Right atrium auricular region (tissue), 2 donors: ENCODE measurements around the gene SLC8A1. TPM values are rescaled to one million over a fixed set of nuclear protein-coding genes. Genes with fewer than 3 reads are reported as not detected.

ENCODE experiments used
- DNase-seq: peaks from one replicate; pipeline ENCODE4 v3.0.0-alpha.2; 2019; ENCODE audit warnings: low spot score
- H3K27ac ChIP-seq, 2 donors: fragments of 200-600 bp; sonication (generic); 1 replicate in 1 of 2; 2 replicates in 1 of 2; pipeline ENCODE4 v1.5.1; 2016 to 2019
- H3K27me3 ChIP-seq, 2 donors: fragments of 200-600 bp; sonication (generic); one replicate each; pipeline versions ENCODE4 v1.5.1 to v1.6.0; 2017 to 2019
- H3K36me3 ChIP-seq: fragments of 200-600 bp; sonication (generic); one replicate; pipeline ENCODE4 v1.5.1; 2016
- H3K4me1 ChIP-seq, 2 donors: fragments of 200-600 bp; sonication (generic); one replicate each; pipeline versions ENCODE4 v1.5.1 to v1.6.0; 2017 to 2019
- H3K4me3 ChIP-seq, 2 donors: fragments of 200-600 bp; sonication (generic); 1 replicate in 1 of 2; 2 replicates in 1 of 2; pipeline ENCODE4 v1.5.1; 2017 to 2019; ENCODE audit warnings: mild to moderate bottlenecking in 1 of 2, moderate library complexity in 1 of 2
- H3K9me3 ChIP-seq, 2 donors: fragments of 200-600 bp; sonication (generic); one replicate each; pipeline ENCODE4 v1.5.1; 2019
- total RNA-seq, 2 donors: library from RNA; depleted of rRNA; stranded (reverse); fragments of >200 nt; gene quantifications; one replicate each; pipeline ENCODE4 v1.1.0, GENCODE V29; 2016
- TF ChIP-seq, protein P1 (sequence below), 2 donors: fragments of 200-600 bp; sonication (generic); IDR thresholded peaks; one replicate each; pipeline ENCODE4 v1.5.1; 2019; ENCODE audit warnings: antibody characterized with exemption in 2 of 2

Gene SLC8A1
- total RNA-seq, 2 donors from 2014 or later = 493 to 738 TPM

DNA sequence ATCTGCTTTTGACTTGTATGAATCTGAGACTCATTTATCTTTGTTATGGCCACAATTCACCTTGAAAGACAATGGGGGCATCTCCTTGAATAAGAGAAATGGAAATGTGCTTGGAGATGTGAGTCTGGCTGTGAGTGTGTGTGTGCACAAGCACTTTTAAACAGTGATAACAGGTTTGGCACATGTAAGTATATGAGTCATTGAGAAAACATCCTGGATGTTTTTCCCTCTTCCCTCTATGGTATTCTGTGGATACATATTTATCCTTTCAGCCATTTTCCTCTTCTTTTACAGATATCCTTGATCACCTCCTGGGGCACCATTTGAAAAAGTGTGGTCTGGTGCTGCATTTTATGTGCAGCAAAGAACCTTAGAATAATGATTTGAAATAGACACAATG lies 355.5 kb downstream of the SLC8A1 start:
- no peaks in the 10 kb centered on the region for H3K27me3 ChIP-seq
- no peaks in the 10 kb centered on the region for H3K36me3 ChIP-seq
- H3K9me3 ChIP-seq = no peaks in the 10 kb centered on the region
- peak overlapping the region in 1 of 2 donors; percentile 66 for H3K27ac ChIP-seq
- no peak for DNase-seq
- TF ChIP-seq, protein P1, sequence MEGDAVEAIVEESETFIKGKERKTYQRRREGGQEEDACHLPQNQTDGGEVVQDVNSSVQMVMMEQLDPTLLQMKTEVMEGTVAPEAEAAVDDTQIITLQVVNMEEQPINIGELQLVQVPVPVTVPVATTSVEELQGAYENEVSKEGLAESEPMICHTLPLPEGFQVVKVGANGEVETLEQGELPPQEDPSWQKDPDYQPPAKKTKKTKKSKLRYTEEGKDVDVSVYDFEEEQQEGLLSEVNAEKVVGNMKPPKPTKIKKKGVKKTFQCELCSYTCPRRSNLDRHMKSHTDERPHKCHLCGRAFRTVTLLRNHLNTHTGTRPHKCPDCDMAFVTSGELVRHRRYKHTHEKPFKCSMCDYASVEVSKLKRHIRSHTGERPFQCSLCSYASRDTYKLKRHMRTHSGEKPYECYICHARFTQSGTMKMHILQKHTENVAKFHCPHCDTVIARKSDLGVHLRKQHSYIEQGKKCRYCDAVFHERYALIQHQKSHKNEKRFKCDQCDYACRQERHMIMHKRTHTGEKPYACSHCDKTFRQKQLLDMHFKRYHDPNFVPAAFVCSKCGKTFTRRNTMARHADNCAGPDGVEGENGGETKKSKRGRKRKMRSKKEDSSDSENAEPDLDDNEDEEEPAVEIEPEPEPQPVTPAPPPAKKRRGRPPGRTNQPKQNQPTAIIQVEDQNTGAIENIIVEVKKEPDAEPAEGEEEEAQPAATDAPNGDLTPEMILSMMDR (IDR thresholded peaks at IDR 0.05) = no peak
- H3K4me1 ChIP-seq = peaks cover 0 to 25% of the 10 kb centered on the region in 2 donors
- no peak overlapping the region for H3K4me3 ChIP-seq

DNA sequence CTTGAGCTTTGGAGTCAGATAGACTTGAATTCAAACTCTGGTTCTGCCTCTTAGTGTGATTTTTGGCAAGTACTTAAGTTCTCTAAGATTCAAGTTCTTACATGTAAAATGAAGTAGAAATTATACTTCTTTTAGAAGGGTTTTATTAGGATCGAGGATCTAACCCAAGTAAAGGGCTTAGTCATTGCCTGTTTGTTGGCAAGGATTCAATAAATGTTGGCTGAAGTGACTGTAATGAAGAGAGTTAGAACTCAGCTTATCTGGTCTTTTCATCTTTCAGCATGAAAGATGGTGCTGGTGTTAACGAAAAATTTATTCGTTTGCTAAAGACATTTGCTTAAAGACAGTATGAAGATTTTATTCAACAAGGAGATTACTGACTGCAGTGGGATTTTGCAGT lies 356.9 kb downstream of the SLC8A1 start:
- DNase-seq = no peak
- Histone ChIP-seq H3K36me3 (no peaks in the 10 kb centered on the region), H3K4me3 (no peak overlapping the region), H3K4me1 (peaks cover 0 to 20% of the 10 kb centered on the region in 2 donors), H3K27me3 (no peaks in the 10 kb centered on the region), H3K9me3 (no peaks in the 10 kb centered on the region), H3K27ac (peak overlapping the region in 1 of 2 donors; percentile 66)
- TF ChIP-seq, protein P1 (IDR thresholded peaks at IDR 0.05) = no peak

DNA sequence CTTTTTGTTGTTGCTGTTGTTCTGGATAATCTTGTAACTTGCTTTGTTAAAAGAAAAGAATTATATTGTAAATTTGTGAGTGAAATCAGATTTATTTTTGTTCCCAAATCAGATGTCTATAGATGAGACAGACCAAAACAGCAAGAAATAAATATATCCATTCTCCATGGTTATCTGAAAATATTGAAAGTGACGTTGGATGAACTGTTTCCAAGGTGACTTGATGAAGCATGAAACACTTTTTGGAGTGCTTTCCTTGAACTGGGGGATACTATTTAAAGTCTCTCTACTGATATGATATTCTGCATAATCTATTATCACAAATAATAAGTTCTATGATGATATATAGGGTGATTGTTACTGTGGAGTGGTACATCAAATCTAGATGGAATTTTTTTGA lies 357.4 kb downstream of the SLC8A1 start:
- no peak for DNase-seq
- H3K27ac ChIP-seq = peak overlapping the region in 1 of 2 donors; percentile 66
- no peaks in the 10 kb centered on the region for H3K27me3 ChIP-seq
- no peaks in the 10 kb centered on the region for H3K36me3 ChIP-seq
- H3K4me3 ChIP-seq = no peak overlapping the region
- TF ChIP-seq, protein P1 (IDR thresholded peaks at IDR 0.05) = no peak
- H3K4me1 ChIP-seq = peaks cover 0 to 20% of the 10 kb centered on the region in 2 donors
- no peaks in the 10 kb centered on the region for H3K9me3 ChIP-seq

DNA sequence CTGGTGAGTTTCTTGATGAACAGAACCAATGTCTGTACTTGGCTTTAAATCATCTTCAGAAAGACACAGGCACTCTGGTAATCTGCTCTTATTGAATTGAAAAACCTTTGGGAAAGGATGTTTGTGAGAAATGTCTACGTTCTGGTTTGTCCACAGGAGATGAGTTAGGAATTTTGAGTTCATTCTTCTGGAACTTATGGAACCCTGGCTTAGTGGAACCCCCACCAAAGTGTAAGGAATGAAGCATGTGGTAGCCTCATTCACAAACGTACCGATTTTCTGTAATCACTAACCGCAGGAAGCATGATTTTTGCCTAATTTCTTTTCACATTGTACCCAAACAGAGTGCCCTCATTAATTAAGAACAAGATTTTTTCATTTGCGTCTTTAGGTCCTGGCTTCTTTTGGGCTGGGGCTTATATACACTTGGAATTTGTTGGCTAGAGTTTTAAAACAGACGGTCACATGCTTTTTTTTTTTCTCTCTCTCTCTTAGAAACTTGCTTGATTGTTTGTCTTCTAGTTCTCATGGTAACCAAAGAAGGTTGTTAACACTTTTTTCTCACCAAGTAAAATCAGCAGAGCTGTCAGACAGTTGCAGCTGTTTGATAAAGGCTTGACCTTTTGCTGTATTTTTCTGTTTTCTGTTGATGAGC lies 358.7 kb downstream of the SLC8A1 start:
- H3K36me3 ChIP-seq = no peaks in the 10 kb centered on the region
- peaks cover 0 to 20% of the 10 kb centered on the region in 2 donors for H3K4me1 ChIP-seq
- peak overlapping the region; percentile 34 to 66 for H3K27ac ChIP-seq
- no peak overlapping the region for H3K4me3 ChIP-seq
- TF ChIP-seq, protein P1 (IDR thresholded peaks at IDR 0.05) = no peak
- H3K27me3 ChIP-seq = no peaks in the 10 kb centered on the region
- DNase-seq = no peak
- H3K9me3 ChIP-seq = no peaks in the 10 kb centered on the region

DNA sequence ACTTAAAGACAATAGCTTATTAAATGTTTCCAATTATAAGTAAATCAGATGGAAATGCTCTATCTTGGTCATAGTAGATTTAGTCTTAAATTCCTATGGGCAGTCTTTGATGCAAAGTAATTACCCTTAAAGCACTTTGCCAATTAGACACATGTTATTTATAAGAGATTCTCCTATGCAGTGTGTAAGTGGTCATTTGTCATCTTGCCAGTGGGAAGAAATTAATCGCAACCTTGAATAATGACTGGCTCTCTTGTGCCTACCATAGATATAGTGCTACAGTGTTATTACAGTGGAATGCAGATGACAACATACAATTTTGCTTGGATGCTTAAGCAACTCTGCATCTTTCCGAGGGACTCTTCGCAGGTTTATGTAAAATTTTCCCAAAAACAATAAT lies 361.8 kb downstream of the SLC8A1 start:
- Histone ChIP-seq H3K4me1 (peaks cover 0 to 29% of the 10 kb centered on the region in 2 donors), H3K4me3 (no peak overlapping the region), H3K36me3 (no peaks in the 10 kb centered on the region), H3K27ac (no peak overlapping the region), H3K27me3 (no peaks in the 10 kb centered on the region), H3K9me3 (no peaks in the 10 kb centered on the region)
- TF ChIP-seq, protein P1 (IDR thresholded peaks at IDR 0.05) = no peak
- no peak for DNase-seq

DNA sequence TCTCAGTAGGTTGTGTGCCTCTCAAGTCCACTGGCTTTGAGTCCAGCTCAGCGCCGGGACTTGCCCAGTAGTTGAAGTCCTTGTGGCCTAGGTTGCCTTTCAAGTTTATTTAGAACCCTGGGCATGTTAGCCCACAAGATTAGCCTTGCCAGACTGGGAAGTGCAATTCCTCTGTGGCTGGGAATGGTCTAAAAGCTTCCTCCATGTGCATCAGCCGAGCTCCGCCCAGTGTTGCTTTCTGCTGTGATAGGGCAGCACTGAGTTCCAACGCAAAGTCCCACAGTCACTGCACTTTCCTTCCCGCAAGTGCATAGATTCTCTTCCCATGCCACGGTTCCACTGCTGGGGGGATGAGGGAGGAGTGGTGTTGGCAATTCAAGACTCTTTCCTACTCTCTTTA lies 364.0 kb downstream of the SLC8A1 start:
- no peak overlapping the region for H3K27ac ChIP-seq
- H3K4me1 ChIP-seq = peaks cover 0 to 16% of the 10 kb centered on the region in 2 donors
- no peaks in the 10 kb centered on the region for H3K27me3 ChIP-seq
- no peak for DNase-seq
- TF ChIP-seq, protein P1 (IDR thresholded peaks at IDR 0.05) = no peak
- no peaks in the 10 kb centered on the region for H3K36me3 ChIP-seq
- no peak overlapping the region for H3K4me3 ChIP-seq
- no peaks in the 10 kb centered on the region for H3K9me3 ChIP-seq
